Upper lobe of left lung (tissue), 6 donors: ENCODE data around the gene RNF208. TPM values are rescaled to one million over a fixed set of nuclear protein-coding genes. Genes with fewer than 3 reads are reported as not detected.

Experiments
- ATAC-seq, 2 donors: fragments of 200-7000 bp; cut with Tn5 transposase; one replicate each; pipeline ENCODE4 v1.9.1; 2022; ENCODE audit warnings: mild to moderate bottlenecking in 2 of 2, moderate library complexity in 2 of 2; ENCODE audit not compliant: low FRiP score in 2 of 2
- DNase-seq, 2 donors: peaks; one replicate each; pipeline ENCODE4 v3.0.0-alpha.2; 2019 to 2020
- H3K27ac ChIP-seq, 4 donors: fragments of 200-600 bp; sonication (generic); one replicate each; pipeline ENCODE4 v1.5.1; 2016 to 2019
- H3K27me3 ChIP-seq, 4 donors: fragments of 200-600 bp; sonication (generic); one replicate each; pipeline ENCODE4 v1.5.1; 2017 to 2019
- H3K36me3 ChIP-seq, 4 donors: fragments of 200-600 bp; sonication (generic); one replicate each; pipeline ENCODE4 v1.5.1; 2016 to 2019
- H3K4me1 ChIP-seq, 4 donors: fragments of 200-600 bp; sonication (generic); one replicate each; pipeline ENCODE4 v1.5.1; 2018 to 2019
- H3K4me3 ChIP-seq, 4 donors: fragments of 200-600 bp; sonication (generic); one replicate each; pipeline ENCODE4 v1.5.1; 2017 to 2019; ENCODE audit warnings: mild to moderate bottlenecking in 2 of 4, moderate library complexity in 1 of 4
- H3K9me3 ChIP-seq, 4 donors: fragments of 200-600 bp; sonication (generic); one replicate each; pipeline ENCODE4 v1.5.1; 2018 to 2019
- CTCF ChIP-seq, 6 experiments: fragments of 450-650 bp in 4 of 6; fragments of 200-600 bp in 2 of 6; sonication (generic) in 2 of 6; IDR thresholded peaks; one replicate each; pipeline ENCODE4 v1.5.1; 2016 to 2019; ENCODE audit warnings: antibody characterized with exemption in 6 of 6
- EP300 ChIP-seq, 4 donors: sonication (generic); formaldehyde crosslinking; IDR thresholded peaks; one replicate each; pipeline ENCODE4 v1.5.1; 2017; ENCODE audit warnings: antibody characterized with exemption in 4 of 4, control low read depth in 2 of 4
- POLR2A ChIP-seq, 4 donors: fragments of 450-650 bp; IDR thresholded peaks; one replicate each; pipeline ENCODE4 v1.5.1; 2016 to 2017; ENCODE audit warnings: antibody characterized with exemption in 4 of 4, mild to moderate bottlenecking in 2 of 4
- POLR2AphosphoS5 ChIP-seq, 2 donors: sonication (generic); formaldehyde crosslinking; IDR thresholded peaks; one replicate each; pipeline ENCODE4 v1.5.1; 2017; ENCODE audit warnings: antibody characterized with exemption in 2 of 2
- WGBS, 2 donors: methylation state at CpG; one replicate each; pipeline ENCODE4 v1.1.5; 2017 to 2018; 5-methylcytosine and 5-hydroxymethylcytosine counted together
- total RNA-seq, 6 donors: library from RNA; depleted of rRNA in 4 of 6; stranded (reverse); fragments of >200 nt in 4 of 6; gene quantifications; one replicate each; pipeline versions ENCODE4 v1.1.0 to v1.2.1, GENCODE V29; 2016 to 2021
- donor health status: DM: no; HTN: no; CAD: no; lungs with moderate emphysema.
- donor health status: DM: no; HTN: yes; CAD: no; lungs with severe emphysema.

RNF208 gene
- total RNA-seq, 6 donors from 2014 or later, result 2.3 to 12.6 (median 4.5) TPM

GRCh38 chr9:137213160-137214060, 8.6 kb downstream of the RNF208 start:
- no peaks in the 10 kb centered on the region for H3K9me3 ChIP-seq
- no peak overlapping the region for H3K4me3 ChIP-seq
- peaks cover 0 to 45% (median 17%) of the 10 kb centered on the region in 4 donors for H3K36me3 ChIP-seq
- DNase-seq (peak in 1 of 2 donors; percentile 78), ATAC-seq (no peak)
- no peak overlapping the region for H3K27ac ChIP-seq
- TF ChIP-seq POLR2A (IDR thresholded peaks at IDR 0.05), result no peak
- TF ChIP-seq EP300 (IDR thresholded peaks at IDR 0.05), result no peak
- no peak for TF ChIP-seq POLR2AphosphoS5 (IDR thresholded peaks at IDR 0.05)
- no peak for TF ChIP-seq CTCF (IDR thresholded peaks at IDR 0.05)
- WGBS, 2 donors, result 92 to 93% methylated on average over 21 to 43 of the region's 49 CpGs
- no peaks in the 10 kb centered on the region for H3K27me3 ChIP-seq
- H3K4me1 ChIP-seq, result peaks cover 16 to 19% (median 17%) of the 10 kb centered on the region in 4 donors

GRCh38 chr9:137212520-137212919, 9.5 kb downstream of the RNF208 start:
- peak in 1 of 2 donors; percentile 70 for DNase-seq
- TF ChIP-seq POLR2AphosphoS5 (IDR thresholded peaks at IDR 0.05), result no peak
- TF ChIP-seq CTCF (IDR thresholded peaks at IDR 0.05), result no peak
- TF ChIP-seq POLR2A (IDR thresholded peaks at IDR 0.05), result no peak
- TF ChIP-seq EP300 (IDR thresholded peaks at IDR 0.05), result no peak

GRCh38 chr9:137211532-137211931, 10.5 kb downstream of the RNF208 start:
- peaks cover 4 to 12% (median 7%) of the 10 kb centered on the region in 4 donors for H3K4me1 ChIP-seq
- TF ChIP-seq POLR2A (IDR thresholded peaks at IDR 0.05) (no peak), POLR2AphosphoS5 (IDR thresholded peaks at IDR 0.05) (no peak), CTCF (IDR thresholded peaks at IDR 0.05) (no peak), EP300 (IDR thresholded peaks at IDR 0.05) (no peak)
- WGBS, 2 donors, result 76 to 88% methylated on average over 13 of the region's 13 CpGs
- ATAC-seq (no peak), DNase-seq (peak in 1 of 2 donors; percentile 49)
- no peak overlapping the region for H3K4me3 ChIP-seq
- no peaks in the 10 kb centered on the region for H3K27me3 ChIP-seq
- no peaks in the 10 kb centered on the region for H3K9me3 ChIP-seq
- peaks cover 0 to 49% (median 17%) of the 10 kb centered on the region in 4 donors for H3K36me3 ChIP-seq
- no peak overlapping the region for H3K27ac ChIP-seq

More at GRCh38 chr9:137212520-137212919, 9.5 kb downstream of the RNF208 start:
- Histone ChIP-seq H3K27ac (no peak overlapping the region), H3K9me3 (no peaks in the 10 kb centered on the region), H3K27me3 (no peaks in the 10 kb centered on the region), H3K36me3 (peaks cover 0 to 48% (median 17%) of the 10 kb centered on the region in 4 donors), H3K4me1 (peaks cover 7 to 13% (median 9%) of the 10 kb centered on the region in 4 donors), H3K4me3 (no peak overlapping the region)
- WGBS, 2 donors, result 84 to 94% methylated on average over 7 to 20 of the region's 21 CpGs
- no peak for ATAC-seq

GRCh38 chr9:137206602-137207001, 15.4 kb downstream of the RNF208 start:
- no peak overlapping the region for H3K27ac ChIP-seq
- peaks cover 25 to 56% (median 40%) of the 10 kb centered on the region in 4 donors for H3K4me1 ChIP-seq
- WGBS, 2 donors, result 74 to 76% methylated on average over 7 of the region's 7 CpGs
- H3K4me3 ChIP-seq, result peak overlapping the region in 3 of 4 donors; percentile 87 to 96 (median 94)
- ATAC-seq (no peak), DNase-seq (no peak)
- peaks cover 0 to 21% (median 9%) of the 10 kb centered on the region in 4 donors for H3K36me3 ChIP-seq
- H3K9me3 ChIP-seq, result no peaks in the 10 kb centered on the region
- no peaks in the 10 kb centered on the region for H3K27me3 ChIP-seq
- no peak for TF ChIP-seq CTCF (IDR thresholded peaks at IDR 0.05)
- TF ChIP-seq POLR2AphosphoS5 (IDR thresholded peaks at IDR 0.05), result no peak
- TF ChIP-seq POLR2A (IDR thresholded peaks at IDR 0.05), result no peak
- TF ChIP-seq EP300 (IDR thresholded peaks at IDR 0.05), result no peak
